Activated CD4-positive, alpha-beta T cell treated with anti-CD3 and anti-CD28 coated beads, Interleukin-2, amount 10 ng/mL, durations not matched to agents 7 days and 5 days (primary cell): Measurements from ENCODE around the gene SNED1. TPM values are rescaled to one million over a fixed set of nuclear protein-coding genes. Genes with fewer than 3 reads are reported as not detected.

Experiments
- CTCF ChIA-PET: fragments of 350-600 bp; sonication (Branson Sonifier 250); formaldehyde crosslinking; loops from one replicate; lab custom pipeline; 2021; ENCODE audit warnings: antibody characterized with exemption; lab: Charles Lee
- POLR2A ChIA-PET: fragments of 350-600 bp; sonication (Branson Sonifier 250); formaldehyde crosslinking; loops from one replicate; lab custom pipeline; 2021; ENCODE audit warnings: antibody characterized with exemption; lab: Charles Lee
- DNase-seq: peaks from one replicate; pipeline ENCODE4 v3.0.0-alpha.2; 2020
- H3K27ac Mint-ChIP-seq: one replicate; pipeline ENCODE4 v1.8.0; 2021; ENCODE audit warnings: mild to moderate bottlenecking, moderate library complexity, mixed read lengths
- H3K27me3 Mint-ChIP-seq: one replicate; pipeline ENCODE4 v1.8.0; 2021; ENCODE audit warnings: mixed read lengths
- H3K36me3 Mint-ChIP-seq: one replicate; pipeline ENCODE4 v1.8.0; 2021; ENCODE audit warnings: low read depth, mixed read lengths
- H3K4me1 Mint-ChIP-seq: one replicate; pipeline ENCODE4 v1.8.0; 2021; ENCODE audit warnings: mixed read lengths
- H3K4me3 Mint-ChIP-seq: one replicate; pipeline ENCODE4 v1.8.0; 2021; ENCODE audit warnings: mild to moderate bottlenecking, moderate library complexity, mixed read lengths
- H3K9me3 Mint-ChIP-seq: one replicate; pipeline ENCODE4 v1.8.0; 2021; ENCODE audit warnings: mixed read lengths
- total RNA-seq, 2 experiments: library from RNA; stranded (reverse); gene quantifications; one replicate each; pipeline ENCODE4 v1.2.3, GENCODE V29; 2021

The SNED1 gene
- 1 to 10 TPM; 6.1 to 8.6 TPM for total RNA-seq

DNA sequence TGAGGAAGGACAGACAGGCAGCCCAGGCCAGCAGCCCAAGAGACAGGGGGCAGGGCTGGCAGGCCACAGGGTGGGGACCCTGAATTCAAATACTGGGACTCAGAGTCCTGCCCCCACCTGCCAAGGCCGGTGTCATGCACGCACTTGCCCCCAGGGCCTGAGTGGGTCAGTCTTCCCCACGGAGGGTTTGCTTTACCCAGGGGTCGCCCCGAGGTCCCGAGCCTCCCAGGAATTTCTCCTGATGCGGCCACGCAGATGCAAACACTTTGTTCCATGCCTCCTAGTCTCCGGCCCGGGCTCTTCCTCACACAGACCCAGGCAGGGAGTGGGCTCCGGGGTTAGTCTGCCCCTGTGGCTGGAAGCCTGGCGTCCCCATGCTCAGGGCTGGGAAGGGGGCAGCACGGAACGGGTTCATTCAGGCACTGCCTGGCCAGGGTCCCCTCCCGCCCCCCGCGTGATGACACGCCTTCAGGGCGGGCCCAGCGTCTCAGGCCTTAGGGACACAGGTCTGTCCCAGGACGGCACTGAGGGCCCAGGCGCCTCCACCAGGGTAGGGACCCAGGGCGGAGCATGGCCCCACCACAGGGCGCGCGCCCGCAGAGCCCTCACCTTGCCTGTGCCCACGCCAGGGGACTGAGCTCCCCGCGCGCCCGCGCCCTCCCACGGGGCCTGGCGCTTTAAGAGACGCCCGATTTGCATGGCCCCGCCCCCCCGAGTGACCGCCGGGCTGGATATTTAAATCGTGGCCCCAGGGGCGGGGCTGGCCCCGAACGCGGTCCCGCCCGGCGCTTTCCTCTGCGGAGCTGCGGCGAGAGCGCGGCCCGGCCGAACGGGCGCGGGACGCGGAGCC lies at the start of gene SNED1:
Gene SNED1 (plus strand): TSS at position 763 of the 850 bp plus-strand sequence. CDS start 220 bp downstream, outside the sequence.
- peaks cover 3% of the 10 kb centered on the region for H3K4me1 Mint-ChIP-seq
- peak; percentile 53 for DNase-seq
- H3K36me3 Mint-ChIP-seq, result no peaks in the 10 kb centered on the region
- H3K27ac Mint-ChIP-seq, result no peak within 1 kb of the TSS
- no peak within 1 kb of the TSS for H3K4me3 Mint-ChIP-seq
- H3K27me3 Mint-ChIP-seq, result peaks cover 20% of the 10 kb centered on the region
- no peaks in the 10 kb centered on the region for H3K9me3 Mint-ChIP-seq
- ChIA-PET CTCF (interaction anchor here (1.0 kb wide), 1 partner anchor 50 kb away, joined by 3 read pairs; no protein-coding TSS in a partner anchor), POLR2A (no interaction called here)

DNA sequence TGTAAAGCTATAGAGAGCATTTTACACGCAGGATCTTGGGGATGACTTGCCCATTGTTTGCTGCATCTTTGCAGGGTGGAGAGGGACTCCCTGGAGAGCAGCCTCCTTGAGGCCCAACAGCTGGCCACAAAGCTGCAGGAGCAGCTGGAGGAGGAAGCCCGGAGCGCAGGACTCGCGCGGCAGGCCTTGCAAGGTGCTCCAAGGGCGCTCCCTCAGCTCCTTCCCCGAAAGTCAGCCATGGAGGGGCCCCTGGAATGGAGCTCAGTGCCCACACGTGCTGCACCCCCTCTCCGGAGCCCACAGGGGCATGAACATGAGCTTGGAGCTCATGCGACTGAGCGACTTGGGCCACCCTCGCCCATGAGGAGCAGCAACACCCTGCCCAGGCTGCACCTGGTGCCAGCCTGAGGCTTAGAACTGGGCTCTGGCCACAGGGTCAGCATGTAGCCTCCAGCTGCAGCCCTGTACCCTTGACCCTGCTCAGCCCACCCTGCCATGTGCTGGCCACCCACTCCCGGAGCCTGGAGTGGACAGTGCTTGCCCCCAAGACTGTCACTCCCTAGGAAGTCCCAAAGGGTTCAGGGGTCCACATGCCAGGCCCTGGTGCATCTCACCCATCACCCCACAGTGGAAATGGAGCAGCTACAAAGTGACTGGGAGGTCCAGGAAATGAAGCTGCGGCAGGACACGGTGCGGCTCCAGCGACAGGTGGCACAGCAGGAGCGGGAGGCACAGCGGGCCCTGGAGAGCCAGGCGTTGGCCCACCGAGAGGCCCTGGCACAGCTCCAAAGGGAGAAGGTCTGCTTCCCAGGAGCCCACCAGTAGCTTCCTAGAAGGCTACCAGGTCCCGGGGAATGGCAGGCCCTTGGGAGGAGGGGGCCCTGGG lies 49.3 kb upstream of the SNED1 start:
- POLR2A ChIA-PET, result no interaction called here

GRCh38 chr2:240949791-240950705 lies 48.4 kb upstream of the SNED1 start:
- ChIA-PET POLR2A (no interaction called here), CTCF (no interaction called here)
- H3K4me1 Mint-ChIP-seq, result no peaks in the 10 kb centered on the region
- no peak overlapping the region for H3K4me3 Mint-ChIP-seq
- no peaks in the 10 kb centered on the region for H3K9me3 Mint-ChIP-seq
- H3K36me3 Mint-ChIP-seq, result no peaks in the 10 kb centered on the region
- no peak for DNase-seq
- no peak overlapping the region for H3K27ac Mint-ChIP-seq
- H3K27me3 Mint-ChIP-seq, result no peaks in the 10 kb centered on the region

More for the DNA sequence above, 49.3 kb upstream of the SNED1 start:
- H3K4me1 Mint-ChIP-seq, result no peaks in the 10 kb centered on the region
- CTCF ChIA-PET, result interaction anchor here (0.9 to 1.2 kb wide), 3 partner anchors 35 to 919 kb away, joined by 3 read pairs; partner anchors contain the start of gene SNED1
- no peak for DNase-seq
- H3K27ac Mint-ChIP-seq, result no peak overlapping the region
- no peaks in the 10 kb centered on the region for H3K36me3 Mint-ChIP-seq
- no peaks in the 10 kb centered on the region for H3K9me3 Mint-ChIP-seq
- no peaks in the 10 kb centered on the region for H3K27me3 Mint-ChIP-seq
- no peak overlapping the region for H3K4me3 Mint-ChIP-seq

- ChIA-PET CTCF (no interaction called here), POLR2A (no interaction called here)
- no peaks in the 10 kb centered on the region for H3K4me1 Mint-ChIP-seq
These were observed 47.3 kb upstream of the SNED1 start for GRCh38 chr2:240951045-240951594.

DNA sequence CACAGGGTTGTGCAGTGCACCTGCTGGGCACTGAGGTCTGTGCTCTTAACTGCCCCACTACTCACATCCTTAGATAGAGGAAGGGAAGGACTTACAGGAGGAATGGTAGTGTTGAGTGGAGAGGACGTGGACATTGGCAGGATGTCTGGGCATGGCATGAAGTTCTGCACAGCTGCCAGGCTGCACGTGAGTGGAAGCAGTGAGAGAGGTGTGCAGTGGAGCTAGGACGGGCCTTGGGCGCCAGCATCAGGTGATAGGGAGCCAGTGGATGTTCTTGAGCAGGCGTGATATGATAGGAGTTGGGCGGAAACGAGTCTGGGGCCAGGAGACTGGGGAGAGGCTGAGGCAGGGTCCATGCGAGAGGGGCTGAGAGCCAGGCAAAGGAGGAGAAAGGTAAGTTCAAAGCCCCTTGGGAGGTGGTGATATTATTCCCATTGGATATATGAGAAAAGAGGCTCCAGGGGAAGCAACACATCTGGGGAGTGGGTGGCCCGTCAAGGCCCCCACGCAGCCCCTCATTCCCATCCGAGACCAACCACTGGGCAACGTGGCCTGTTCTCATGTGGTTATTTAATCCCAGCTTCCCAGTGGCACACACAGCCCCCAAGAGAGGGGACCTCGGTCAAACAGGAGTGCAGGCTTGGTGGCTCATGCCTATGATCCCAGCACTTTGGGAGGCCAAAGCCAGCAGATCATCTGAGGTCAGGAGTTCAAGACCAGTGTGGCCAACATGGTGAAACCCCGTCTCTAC lies 45.7 kb upstream of the SNED1 start:
- no peak for DNase-seq
- CTCF ChIA-PET, result no interaction called here
- H3K27me3 Mint-ChIP-seq, result no peaks in the 10 kb centered on the region
- no peak overlapping the region for H3K27ac Mint-ChIP-seq
- POLR2A ChIA-PET, result no interaction called here
- no peak overlapping the region for H3K4me3 Mint-ChIP-seq
- no peaks in the 10 kb centered on the region for H3K36me3 Mint-ChIP-seq
- no peaks in the 10 kb centered on the region for H3K4me1 Mint-ChIP-seq
- no peaks in the 10 kb centered on the region for H3K9me3 Mint-ChIP-seq

More at GRCh38 chr2:240951045-240951594, 47.3 kb upstream of the SNED1 start:
- H3K36me3 Mint-ChIP-seq, result no peaks in the 10 kb centered on the region
- no peak for DNase-seq
- H3K27me3 Mint-ChIP-seq, result no peaks in the 10 kb centered on the region
- H3K4me3 Mint-ChIP-seq, result no peak overlapping the region
- no peaks in the 10 kb centered on the region for H3K9me3 Mint-ChIP-seq
- no peak overlapping the region for H3K27ac Mint-ChIP-seq

- POLR2A ChIA-PET, result no interaction called here
- CTCF ChIA-PET, result no interaction called here
- Mint-ChIP-seq H3K4me3 (no peak overlapping the region), H3K4me1 (no peaks in the 10 kb centered on the region), H3K9me3 (no peaks in the 10 kb centered on the region), H3K36me3 (no peaks in the 10 kb centered on the region), H3K27ac (no peak overlapping the region), H3K27me3 (no peaks in the 10 kb centered on the region)
- no peak for DNase-seq
These were observed 44.7 kb upstream of the SNED1 start for GRCh38 chr2:240953426-240954410.

DNA sequence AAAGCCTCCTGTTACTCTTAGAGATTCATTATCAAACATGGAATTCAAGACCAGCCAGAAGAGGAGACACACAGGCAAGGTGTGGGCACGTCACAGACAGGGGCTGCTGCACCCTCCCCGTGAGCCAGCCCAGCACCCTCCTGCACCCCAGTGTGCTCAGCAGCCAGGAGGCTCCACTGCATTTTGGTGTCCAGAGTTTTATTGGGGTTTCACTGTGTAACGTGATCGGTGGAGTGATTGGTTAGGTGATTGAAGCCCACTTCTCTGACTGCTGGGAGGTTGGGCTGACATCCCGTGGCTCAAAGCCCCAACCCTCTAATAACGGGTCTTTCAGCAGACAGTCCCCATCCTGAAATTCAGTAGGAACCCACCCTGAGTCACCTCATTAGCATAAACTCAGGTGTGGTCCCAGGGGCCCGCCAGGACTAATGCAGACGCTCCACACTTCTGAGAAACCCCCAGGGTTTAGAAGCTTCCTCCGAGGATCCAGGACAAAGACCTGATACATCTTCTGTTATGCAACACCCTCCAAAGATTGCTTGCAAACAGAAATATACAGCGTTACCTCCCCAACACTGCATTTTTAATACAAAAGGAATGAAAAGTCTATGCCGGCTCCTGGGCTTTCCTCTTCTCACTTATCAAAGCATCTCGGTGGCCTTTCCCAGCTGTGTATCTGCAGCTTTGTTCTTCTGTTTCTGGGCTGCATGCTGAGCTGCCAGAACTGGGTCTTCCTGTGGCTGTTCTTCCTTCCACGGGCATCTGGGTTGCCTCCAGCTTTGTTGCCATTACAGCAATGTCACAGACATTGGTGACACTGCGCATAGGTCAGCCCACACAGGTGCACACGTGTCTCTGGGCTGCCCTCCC lies 43.7 kb upstream of the SNED1 start:
- POLR2A ChIA-PET, result no interaction called here
- CTCF ChIA-PET, result no interaction called here
- no peaks in the 10 kb centered on the region for H3K27me3 Mint-ChIP-seq
- no peaks in the 10 kb centered on the region for H3K9me3 Mint-ChIP-seq
- H3K4me3 Mint-ChIP-seq, result no peak overlapping the region
- DNase-seq, result no peak
- no peaks in the 10 kb centered on the region for H3K36me3 Mint-ChIP-seq
- no peak overlapping the region for H3K27ac Mint-ChIP-seq
- no peaks in the 10 kb centered on the region for H3K4me1 Mint-ChIP-seq

DNA sequence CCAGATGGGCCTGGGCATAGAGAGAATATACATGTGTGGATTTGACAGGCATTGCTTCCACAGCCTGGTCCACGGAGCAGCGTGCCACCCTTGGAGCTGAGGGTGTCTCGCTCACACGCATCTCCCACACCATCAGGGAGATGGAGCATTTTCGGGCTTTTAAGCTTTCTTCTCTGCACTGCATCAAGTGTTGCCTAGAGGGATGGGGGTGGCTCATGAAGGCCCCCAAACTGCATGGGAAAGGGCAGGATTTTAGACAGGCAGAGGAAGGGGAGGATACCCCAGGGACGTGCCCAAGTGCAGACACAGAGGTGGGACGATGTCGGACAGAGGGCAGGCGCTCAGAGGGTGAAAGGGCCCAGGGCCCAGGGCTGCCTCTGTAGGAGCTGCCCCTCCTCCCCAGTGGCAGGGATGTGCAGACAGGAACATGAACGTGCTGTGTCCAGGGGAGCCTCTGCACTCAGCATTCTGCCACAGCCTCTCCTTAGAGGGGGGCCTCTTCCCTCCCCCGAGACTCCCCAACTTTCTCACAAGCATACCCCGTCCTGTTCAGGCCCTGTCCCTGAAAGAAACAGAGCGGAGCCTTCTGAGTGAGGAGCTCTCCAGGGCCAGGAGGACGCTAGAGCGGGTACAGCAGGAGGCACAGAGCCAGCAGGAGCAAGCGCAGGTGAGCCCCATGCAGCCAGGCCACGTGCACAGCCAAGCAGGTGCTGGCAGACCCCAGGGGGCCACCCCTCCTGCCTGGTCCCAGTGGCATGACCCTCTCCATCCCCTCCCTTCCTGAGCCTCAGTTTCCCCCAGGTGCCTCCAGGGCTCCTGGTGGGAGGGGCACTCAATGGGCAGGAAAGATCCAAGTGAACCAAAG lies 42.9 kb upstream of the SNED1 start:
- no peak for DNase-seq

GRCh38 chr2:240956171-240956934 lies 42.1 kb upstream of the SNED1 start:
- POLR2A ChIA-PET, result no interaction called here

More for the DNA sequence above, 42.9 kb upstream of the SNED1 start:
- Mint-ChIP-seq H3K9me3 (no peaks in the 10 kb centered on the region), H3K27ac (no peak overlapping the region), H3K36me3 (no peaks in the 10 kb centered on the region), H3K4me1 (no peaks in the 10 kb centered on the region), H3K27me3 (no peaks in the 10 kb centered on the region), H3K4me3 (no peak overlapping the region)
- ChIA-PET POLR2A (no interaction called here), CTCF (no interaction called here)

More at GRCh38 chr2:240956171-240956934, 42.1 kb upstream of the SNED1 start:
- H3K4me1 Mint-ChIP-seq, result no peaks in the 10 kb centered on the region
- no peaks in the 10 kb centered on the region for H3K27me3 Mint-ChIP-seq
- DNase-seq, result no peak
- no peaks in the 10 kb centered on the region for H3K9me3 Mint-ChIP-seq
- no peaks in the 10 kb centered on the region for H3K36me3 Mint-ChIP-seq
- CTCF ChIA-PET, result no interaction called here
- H3K4me3 Mint-ChIP-seq, result no peak overlapping the region
- no peak overlapping the region for H3K27ac Mint-ChIP-seq
